ENCODE results near the gene ARL6IP4. TPM values are rescaled to one million over a fixed set of nuclear protein-coding genes. Genes with fewer than 3 reads are reported as not detected.
"Not testable (repeated sequence)": the region's sequence is repeated elsewhere in the genome, so short reads cannot be mapped to it uniquely, and the experiment has no call there.

The ARL6IP4 gene
- total RNA-seq, 8 experiments from 2014 or later: 117 to 160 (median 135) TPM

- no peak overlapping the region for H3K27ac ChIP-seq
- in situ Hi-C loops (cut with MboI; ENCODE audit: low pct_unique_long_range_greater_than_20kb in 2 of 9, low sequenced_read_pairs in 9 of 9, unreplicated experiment in 9 of 9): no loop called here
- no peaks in the 10 kb centered on the region for H3K4me1 ChIP-seq (replicated peaks in 1 of 2)
- H3K4me3 ChIP-seq: no peak overlapping the region
- ATAC-seq (replicated peaks in 6 of 8): no peak
- 62 to 100% (median 78%) methylated on average over 1 to 10 of the region's 20 CpGs; no CpG with 5 or more reads in 3 of the 10 experiments for whole genome bisulfite sequencing, 10 experiments
These were observed 19.5 kb downstream of the ARL6IP4 start for GRCh38 chr12:122999986-123000420.

- H3K4me1 ChIP-seq (replicated peaks in 1 of 2): no peaks in the 10 kb centered on the region
- in situ Hi-C loops (cut with MboI; ENCODE audit: low pct_unique_long_range_greater_than_20kb in 2 of 9, low sequenced_read_pairs in 9 of 9, unreplicated experiment in 9 of 9): no loop called here
- WGBS, 10 experiments: 70% methylated on average over 2 of the region's 10 CpGs; no CpG with 5 or more reads in 9 of the 10 experiments
- H3K27ac ChIP-seq: no peak overlapping the region
- H3K4me3 ChIP-seq: no peak overlapping the region
- ATAC-seq (replicated peaks in 6 of 8): no peak
These were observed 20.1 kb downstream of the ARL6IP4 start for GRCh38 chr12:123000578-123000977.

- Histone ChIP-seq H3K4me1 (replicated peaks in 1 of 2) (no peaks in the 10 kb centered on the region), H3K27ac (no peak overlapping the region), H3K4me3 (no peak overlapping the region)
- WGBS, 10 experiments: 67 to 100% (median 100%) methylated on average over 1 to 3 of the region's 3 CpGs; no CpG with 5 or more reads in 5 of the 10 experiments
- in situ Hi-C loops (cut with MboI; ENCODE audit: low pct_unique_long_range_greater_than_20kb in 2 of 9, low sequenced_read_pairs in 9 of 9, unreplicated experiment in 9 of 9): no loop called here
- no peak for ATAC-seq (replicated peaks in 6 of 8)
These were observed 21.0 kb downstream of the ARL6IP4 start for GRCh38 chr12:123001464-123001863.

- 20 to 90% (median 80%) methylated on average over 1 to 6 of the region's 6 CpGs; no CpG with 5 or more reads in 5 of the 10 experiments for WGBS, 10 experiments
- in situ Hi-C loops (cut with MboI; ENCODE audit: low pct_unique_long_range_greater_than_20kb in 2 of 9, low sequenced_read_pairs in 9 of 9, unreplicated experiment in 9 of 9): no loop called here
- no peak for ATAC-seq (replicated peaks in 6 of 8)
- Histone ChIP-seq H3K4me1 (replicated peaks in 1 of 2) (no peaks in the 10 kb centered on the region), H3K4me3 (no peak overlapping the region), H3K27ac (no peak overlapping the region)
These were observed 22.8 kb downstream of the ARL6IP4 start for GRCh38 chr12:123003257-123003656.

- Histone ChIP-seq H3K4me1 (replicated peaks in 1 of 2) (no peaks in the 10 kb centered on the region), H3K27ac (no peak overlapping the region), H3K4me3 (no peak overlapping the region)
- WGBS, 10 experiments: 40 to 100% (median 87%) methylated on average over 1 to 3 of the region's 14 CpGs; no CpG with 5 or more reads in 7 of the 10 experiments
- ATAC-seq (replicated peaks in 6 of 8): no peak
- in situ Hi-C loops (cut with MboI; ENCODE audit: low pct_unique_long_range_greater_than_20kb in 2 of 9, low sequenced_read_pairs in 9 of 9, unreplicated experiment in 9 of 9): no loop called here
These were observed 23.8 kb downstream of the ARL6IP4 start for GRCh38 chr12:123004287-123004686.

- Histone ChIP-seq H3K27ac (no peak overlapping the region), H3K4me3 (no peak overlapping the region), H3K4me1 (replicated peaks in 1 of 2) (no peaks in the 10 kb centered on the region)
- 77 to 90% (median 85%) methylated on average over 5 to 9 of the region's 22 CpGs; no CpG with 5 or more reads in 6 of the 10 experiments for WGBS, 10 experiments
- no peak for ATAC-seq (replicated peaks in 6 of 8)
- in situ Hi-C loops (cut with MboI; ENCODE audit: low pct_unique_long_range_greater_than_20kb in 2 of 9, low sequenced_read_pairs in 9 of 9, unreplicated experiment in 9 of 9): no loop called here
These were observed 24.7 kb downstream of the ARL6IP4 start for GRCh38 chr12:123005081-123005626.

GRCh38 chr12:123006977-123007376 lies 26.5 kb downstream of the ARL6IP4 start:
- no peaks in the 10 kb centered on the region for H3K4me1 ChIP-seq (replicated peaks in 1 of 2)
- no peak overlapping the region for H3K4me3 ChIP-seq
- H3K27ac ChIP-seq: no peak overlapping the region
- in situ Hi-C loops (cut with MboI; ENCODE audit: low pct_unique_long_range_greater_than_20kb in 2 of 9, low sequenced_read_pairs in 9 of 9, unreplicated experiment in 9 of 9): no loop called here
- WGBS, 10 experiments: 67 to 100% (median 88%) methylated on average over 1 to 12 of the region's 12 CpGs; no CpG with 5 or more reads in 4 of the 10 experiments
- ATAC-seq (replicated peaks in 6 of 8): no peak

GRCh38 chr12:123010110-123010509 lies 29.6 kb downstream of the ARL6IP4 start:
- in situ Hi-C loops (cut with MboI; ENCODE audit: low pct_unique_long_range_greater_than_20kb in 2 of 9, low sequenced_read_pairs in 9 of 9, unreplicated experiment in 9 of 9): no loop called here
- WGBS, 10 experiments: 67 to 100% (median 71%) methylated on average over 1 of the region's 1 CpG; no CpG with 5 or more reads in 7 of the 10 experiments
- no peaks in the 10 kb centered on the region for H3K4me1 ChIP-seq (replicated peaks in 1 of 2)
- no peak overlapping the region for H3K27ac ChIP-seq
- no peak overlapping the region for H3K4me3 ChIP-seq
- no peak for ATAC-seq (replicated peaks in 6 of 8)

- ATAC-seq (replicated peaks in 6 of 8): no peak
- Histone ChIP-seq H3K4me1 (replicated peaks in 1 of 2) (no peaks in the 10 kb centered on the region), H3K27ac (no peak overlapping the region), H3K4me3 (no peak overlapping the region)
- WGBS, 10 experiments: 80 to 90% methylated on average over 1 to 2 of the region's 4 CpGs; no CpG with 5 or more reads in 8 of the 10 experiments
- in situ Hi-C loops (cut with MboI; ENCODE audit: low pct_unique_long_range_greater_than_20kb in 2 of 9, low sequenced_read_pairs in 9 of 9, unreplicated experiment in 9 of 9): no loop called here
These were observed 30.2 kb downstream of the ARL6IP4 start for GRCh38 chr12:123010681-123011080.

- no peak for ATAC-seq (replicated peaks in 6 of 8)
- 20 to 93% (median 72%) methylated on average over 1 to 2 of the region's 6 CpGs; no CpG with 5 or more reads in 4 of the 10 experiments for WGBS, 10 experiments
- Histone ChIP-seq H3K4me1 (replicated peaks in 1 of 2) (no peaks in the 10 kb centered on the region), H3K27ac (no peak overlapping the region), H3K4me3 (no peak overlapping the region)
- in situ Hi-C loops (cut with MboI; ENCODE audit: low pct_unique_long_range_greater_than_20kb in 2 of 9, low sequenced_read_pairs in 9 of 9, unreplicated experiment in 9 of 9): no loop called here
These were observed 31.2 kb downstream of the ARL6IP4 start for GRCh38 chr12:123011701-123012100.

GRCh38 chr12:123013185-123014095 lies 33.0 kb downstream of the ARL6IP4 start:
- Histone ChIP-seq H3K4me1 (replicated peaks in 1 of 2) (no peaks in the 10 kb centered on the region), H3K27ac (no peak overlapping the region), H3K4me3 (no peak overlapping the region)
- in situ Hi-C loops (cut with MboI; ENCODE audit: low pct_unique_long_range_greater_than_20kb in 2 of 9, low sequenced_read_pairs in 9 of 9, unreplicated experiment in 9 of 9): no loop called here
- 40 to 100% (median 92%) methylated on average over 1 to 8 of the region's 19 CpGs; no CpG with 5 or more reads in 2 of the 10 experiments for WGBS, 10 experiments
- no peak for ATAC-seq (replicated peaks in 6 of 8)

- H3K4me1 ChIP-seq (replicated peaks in 1 of 2); in situ Hi-C loops (cut with MboI; ENCODE audit: low pct_unique_long_range_greater_than_20kb in 2 of 9, low sequenced_read_pairs in 9 of 9, unreplicated experiment in 9 of 9); H3K27ac ChIP-seq; ATAC-seq (replicated peaks in 6 of 8); H3K4me3 ChIP-seq: not testable (repeated sequence)
- 0 to 100% (median 87%) methylated on average over 1 to 4 of the region's 4 CpGs for WGBS, 10 experiments
These were observed 34.0 kb downstream of the ARL6IP4 start for GRCh38 chr12:123014473-123014872.

GRCh38 chr12:123017753-123018152 lies 37.3 kb downstream of the ARL6IP4 start:
- ATAC-seq (replicated peaks in 6 of 8): no peak
- in situ Hi-C loops (cut with MboI; ENCODE audit: low pct_unique_long_range_greater_than_20kb in 2 of 9, low sequenced_read_pairs in 9 of 9, unreplicated experiment in 9 of 9): no loop called here
- no CpG with 5 or more reads among the region's 1 CpG for WGBS, 10 experiments
- Histone ChIP-seq H3K4me1 (replicated peaks in 1 of 2) (no peaks in the 10 kb centered on the region), H3K27ac (no peak overlapping the region), H3K4me3 (no peak overlapping the region)
